GM18951 (cell line): ENCODE measurements around the gene TP53TG3D.
"Not testable (repeated sequence)": the region's sequence is repeated elsewhere in the genome, so short reads cannot be mapped to it uniquely, and the experiment has no call there.

Source experiments
- in situ Hi-C: fragments of 300-500 bp; cut with MboI; formaldehyde crosslinking; loops from one replicate; pipeline ENCODE4 v1.12.0; 2022; ENCODE audit warnings: low sequenced_read_pairs, mixed read lengths, inconsistent platforms; ENCODE audit not compliant: unreplicated experiment

TP53TG3D gene, protein sequence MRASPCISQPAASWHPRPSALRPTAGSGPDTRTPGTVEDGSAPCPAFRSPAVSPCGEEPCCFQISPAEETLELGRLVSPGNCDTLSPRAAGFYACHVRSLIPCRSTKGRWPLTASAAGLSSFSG

GRCh38 chr16:32252986-32253385 lies at the start of gene TP53TG3D:
TP53TG3D (plus strand) TSS chr16:32253286; CDS start chr16:32253354, 68 bp downstream.
- in situ Hi-C loops, result not testable (repeated sequence)

- in situ Hi-C loops, result not testable (repeated sequence)
Measured at GRCh38 chr16:32253507-32253906, 421 bp downstream of the TP53TG3D start.

- in situ Hi-C loops, result not testable (repeated sequence)
Measured at GRCh38 chr16:32261526-32261925, 8.4 kb downstream of the TP53TG3D start.

DNA sequence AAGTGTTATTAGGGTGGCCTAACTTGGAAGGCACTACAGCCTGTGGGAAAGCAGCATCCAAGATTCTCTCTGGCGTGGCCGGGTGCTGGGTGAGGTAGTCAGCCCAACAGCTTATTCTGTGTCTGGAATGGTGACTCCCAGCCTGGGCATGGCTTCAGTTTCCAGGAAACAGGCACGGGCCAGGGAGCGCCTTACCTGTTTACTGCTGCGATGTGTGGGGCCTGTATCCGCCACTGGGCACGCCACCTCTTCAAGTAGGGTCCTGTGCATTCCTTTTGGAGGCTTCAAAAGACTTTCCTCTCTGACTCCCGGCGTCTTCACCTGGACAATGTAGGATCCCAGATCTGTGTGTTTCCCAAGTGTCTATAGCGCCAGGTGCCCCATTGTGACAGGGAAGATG lies 10.5 kb downstream of the TP53TG3D start:
- in situ Hi-C loops, result not testable (repeated sequence)

- in situ Hi-C loops, result not testable (repeated sequence)
Measured at GRCh38 chr16:32281910-32282309, 28.8 kb downstream of the TP53TG3D start.

DNA sequence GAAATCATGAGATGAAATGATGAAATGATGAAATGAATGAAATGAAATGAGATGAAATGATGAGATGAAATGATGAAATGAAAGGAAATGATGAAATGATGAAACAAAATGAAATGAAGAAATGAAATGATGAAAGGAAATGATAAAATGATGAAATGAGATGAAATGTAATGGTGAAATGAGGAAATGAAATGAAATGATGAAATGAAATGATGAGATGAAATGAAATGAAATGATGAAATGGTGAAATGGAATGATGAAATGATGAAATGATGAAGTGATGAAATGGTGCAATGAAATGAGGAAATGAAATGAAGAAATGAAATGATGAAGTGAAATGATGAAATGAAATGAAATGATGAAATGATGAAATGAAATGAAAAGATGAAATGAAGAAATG lies 29.9 kb downstream of the TP53TG3D start:
- in situ Hi-C loops, result not testable (repeated sequence)

GRCh38 chr16:32283917-32284495 lies 30.9 kb downstream of the TP53TG3D start:
- in situ Hi-C loops, result not testable (repeated sequence)

GRCh38 chr16:32284800-32285796 lies 32.0 kb downstream of the TP53TG3D start:
- in situ Hi-C loops, result not testable (repeated sequence)

- in situ Hi-C loops, result not testable (repeated sequence)
Measured at GRCh38 chr16:32286193-32286592, 33.1 kb downstream of the TP53TG3D start.

- in situ Hi-C loops, result not testable (repeated sequence)
Measured at GRCh38 chr16:32287743-32288142, 34.7 kb downstream of the TP53TG3D start.

- in situ Hi-C loops, result not testable (repeated sequence)
Measured at GRCh38 chr16:32289197-32289596, 36.1 kb downstream of the TP53TG3D start.

GRCh38 chr16:32302776-32303175 lies 49.7 kb downstream of the TP53TG3D start:
- in situ Hi-C loops, result not testable (repeated sequence)
